ENCODE measurements around the gene MAGI1.

DNA sequence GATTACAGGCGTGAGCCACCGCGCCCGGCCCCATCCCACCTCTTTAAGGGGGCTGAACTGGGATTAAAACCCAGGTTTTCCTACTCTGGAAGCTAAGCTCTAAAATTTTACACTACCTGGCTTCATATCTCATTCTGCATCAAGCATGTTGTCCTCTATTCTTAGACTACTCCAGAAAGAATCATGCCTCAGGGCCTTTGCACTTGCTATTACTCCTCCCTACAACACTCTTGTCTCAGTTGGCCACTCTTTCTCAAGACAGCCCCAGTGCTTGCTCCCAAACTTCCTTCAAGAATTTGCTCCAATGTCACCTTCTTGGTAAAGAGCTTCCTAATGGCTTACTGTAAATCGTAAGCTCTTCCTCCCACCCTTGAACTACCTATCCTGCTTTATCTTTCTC, 521.7 kb downstream of the MAGI1 start:
- TF ChIP-seq, protein P1, sequence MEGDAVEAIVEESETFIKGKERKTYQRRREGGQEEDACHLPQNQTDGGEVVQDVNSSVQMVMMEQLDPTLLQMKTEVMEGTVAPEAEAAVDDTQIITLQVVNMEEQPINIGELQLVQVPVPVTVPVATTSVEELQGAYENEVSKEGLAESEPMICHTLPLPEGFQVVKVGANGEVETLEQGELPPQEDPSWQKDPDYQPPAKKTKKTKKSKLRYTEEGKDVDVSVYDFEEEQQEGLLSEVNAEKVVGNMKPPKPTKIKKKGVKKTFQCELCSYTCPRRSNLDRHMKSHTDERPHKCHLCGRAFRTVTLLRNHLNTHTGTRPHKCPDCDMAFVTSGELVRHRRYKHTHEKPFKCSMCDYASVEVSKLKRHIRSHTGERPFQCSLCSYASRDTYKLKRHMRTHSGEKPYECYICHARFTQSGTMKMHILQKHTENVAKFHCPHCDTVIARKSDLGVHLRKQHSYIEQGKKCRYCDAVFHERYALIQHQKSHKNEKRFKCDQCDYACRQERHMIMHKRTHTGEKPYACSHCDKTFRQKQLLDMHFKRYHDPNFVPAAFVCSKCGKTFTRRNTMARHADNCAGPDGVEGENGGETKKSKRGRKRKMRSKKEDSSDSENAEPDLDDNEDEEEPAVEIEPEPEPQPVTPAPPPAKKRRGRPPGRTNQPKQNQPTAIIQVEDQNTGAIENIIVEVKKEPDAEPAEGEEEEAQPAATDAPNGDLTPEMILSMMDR (IDR thresholded peaks at IDR 0.05) = no peak
- TF ChIP-seq POLR2A (IDR thresholded peaks at IDR 0.05) = no peak

Data from prostate gland (tissue), 2 donors.